Measurements from ENCODE around the gene XPR1.
A peak's percentile ranks its signal among the peaks of the same experiment; 100 is the strongest.

XPR1 gene

DNA sequence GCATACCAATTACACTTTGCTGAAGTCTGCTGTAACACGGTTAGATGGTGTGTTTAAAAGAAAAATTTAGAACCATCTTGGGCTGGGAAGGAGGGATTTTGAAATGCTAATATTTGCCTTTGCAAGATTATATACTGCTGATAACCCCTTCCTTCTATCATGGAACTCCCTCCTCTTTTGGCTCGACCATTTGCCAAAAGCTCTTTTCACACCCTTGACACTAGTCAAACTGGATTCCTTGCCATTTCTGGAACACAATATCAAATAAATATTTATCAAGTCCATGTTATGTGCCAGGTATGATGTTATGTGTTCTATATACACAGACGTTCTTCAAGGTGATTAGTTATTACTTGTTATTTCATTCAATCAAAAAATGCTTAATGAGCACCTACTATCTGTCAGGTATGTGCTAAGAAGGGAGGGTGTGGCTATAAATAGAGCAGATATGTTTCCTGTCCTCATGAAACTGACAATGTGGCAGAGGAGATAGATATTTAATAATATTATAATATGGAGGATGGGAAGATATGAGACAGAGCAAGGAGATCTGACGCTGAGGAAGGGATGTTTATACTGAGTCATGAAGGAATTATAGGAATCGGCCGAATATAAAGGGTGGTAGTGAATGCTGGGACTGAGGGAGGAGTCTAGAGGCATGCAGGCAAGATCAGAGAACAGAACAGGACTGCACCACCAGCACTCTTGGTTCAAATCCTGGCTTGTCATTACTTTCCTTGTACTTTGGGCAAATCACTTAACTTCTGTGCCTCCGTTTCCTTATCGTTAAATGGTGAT lies 16.1 kb upstream of the XPR1 start:
- no peak for DNase-seq (ENCODE audit: low spot score)

DNA sequence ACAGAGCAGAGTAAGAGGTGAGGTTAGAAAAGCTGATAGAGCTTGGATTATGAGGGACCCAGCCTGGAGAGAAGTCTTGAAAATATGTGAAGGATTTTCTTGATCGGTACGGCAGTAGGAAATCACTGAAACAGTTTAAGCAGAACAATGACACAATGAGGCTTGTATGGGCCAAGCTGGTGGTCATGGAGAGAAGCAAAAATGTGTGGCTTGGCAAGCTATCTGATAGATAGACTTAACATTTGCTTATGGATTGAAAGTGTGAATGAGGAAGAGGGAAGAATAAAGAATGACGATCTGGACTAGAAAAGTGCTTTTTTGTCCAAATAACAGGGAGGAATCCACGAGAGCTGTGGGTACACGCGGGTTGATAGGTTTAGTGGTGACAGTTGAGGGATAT lies 15.4 kb upstream of the XPR1 start:
- no peak for DNase-seq (ENCODE audit: low spot score)

GRCh38 chr1:180617774-180618395 lies 13.9 kb upstream of the XPR1 start:
- DNase-seq (ENCODE audit: low spot score), result peak; percentile 12

GRCh38 chr1:180620581-180620980 lies 11.2 kb upstream of the XPR1 start:
- no peak for DNase-seq (ENCODE audit: low spot score)

- DNase-seq (ENCODE audit: low spot score), result no peak
Measured at GRCh38 chr1:180622658-180623508, 8.9 kb upstream of the XPR1 start.

DNA sequence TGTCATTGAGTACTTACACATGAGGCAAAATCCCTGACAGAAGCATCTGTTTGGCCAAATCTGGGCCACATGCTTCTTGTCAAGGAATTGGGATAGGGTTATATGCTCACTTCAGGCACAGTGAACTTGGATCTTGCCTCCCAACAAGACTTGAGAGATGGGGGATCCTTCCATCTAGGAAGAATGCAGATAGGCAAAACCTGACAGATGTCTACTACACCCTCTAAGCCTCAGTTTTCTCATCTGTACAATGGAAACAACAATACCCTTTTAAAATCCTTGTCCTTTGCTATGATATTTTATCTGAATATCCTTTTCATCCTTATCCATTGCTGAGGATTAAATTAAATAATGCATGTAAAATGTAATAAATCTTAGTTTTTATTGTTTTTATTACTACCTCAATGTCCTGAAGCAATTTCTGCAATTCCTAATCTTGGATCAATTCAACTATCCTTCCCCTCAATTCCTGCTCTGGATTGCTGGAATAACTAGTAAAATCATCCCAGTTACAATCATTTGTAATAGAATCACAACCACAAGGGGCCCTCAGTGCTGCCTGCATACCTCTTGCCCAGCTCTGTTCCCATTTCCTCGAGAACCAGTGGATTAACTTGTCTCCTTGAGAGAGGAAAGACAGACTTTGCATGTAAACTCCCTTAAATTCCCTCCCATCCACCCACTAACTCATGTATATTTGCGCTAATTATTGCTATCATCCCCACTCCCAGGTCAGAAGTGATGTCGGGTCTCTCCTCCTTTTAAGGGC lies 8.1 kb upstream of the XPR1 start:
- no peak for DNase-seq (ENCODE audit: low spot score)

DNA sequence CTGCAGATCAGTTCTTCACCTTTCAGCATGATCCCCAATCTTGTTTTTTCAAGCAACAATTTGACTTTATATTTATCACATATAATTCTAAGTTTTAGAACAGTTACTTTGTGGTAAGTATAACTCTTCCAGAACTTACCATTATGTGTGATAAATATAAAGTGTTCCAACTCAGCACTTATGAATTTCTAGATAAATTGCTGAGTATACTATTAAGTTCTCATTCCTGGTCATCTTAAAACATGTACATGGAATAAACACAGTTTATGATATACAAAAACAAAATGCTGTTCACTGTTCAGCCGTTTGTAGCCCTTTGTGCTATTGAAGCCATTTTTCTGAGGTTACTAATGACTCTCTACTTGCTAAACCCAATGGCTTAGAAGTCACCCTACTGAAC lies 5.1 kb upstream of the XPR1 start:
- no peak for DNase-seq (ENCODE audit: low spot score)

DNA sequence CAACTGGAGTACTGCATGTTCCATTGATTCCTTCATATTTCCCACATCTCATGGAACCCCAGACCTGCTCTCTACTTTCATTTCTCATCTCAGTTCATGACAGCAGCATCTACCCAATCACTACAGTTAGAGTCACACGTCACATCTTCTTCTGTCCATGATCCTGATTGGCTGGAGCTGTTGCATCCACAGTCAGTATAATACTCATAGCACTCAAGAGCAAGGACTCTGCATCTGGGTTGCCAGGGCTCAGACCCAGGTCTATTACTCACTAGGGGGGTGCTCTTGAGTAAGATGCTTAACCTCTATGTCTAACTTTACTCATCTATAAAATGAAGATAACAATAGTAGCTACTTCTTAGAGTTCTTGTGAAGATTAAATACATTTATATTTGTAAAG lies 4.4 kb upstream of the XPR1 start:
- DNase-seq (ENCODE audit: low spot score), result no peak

DNA sequence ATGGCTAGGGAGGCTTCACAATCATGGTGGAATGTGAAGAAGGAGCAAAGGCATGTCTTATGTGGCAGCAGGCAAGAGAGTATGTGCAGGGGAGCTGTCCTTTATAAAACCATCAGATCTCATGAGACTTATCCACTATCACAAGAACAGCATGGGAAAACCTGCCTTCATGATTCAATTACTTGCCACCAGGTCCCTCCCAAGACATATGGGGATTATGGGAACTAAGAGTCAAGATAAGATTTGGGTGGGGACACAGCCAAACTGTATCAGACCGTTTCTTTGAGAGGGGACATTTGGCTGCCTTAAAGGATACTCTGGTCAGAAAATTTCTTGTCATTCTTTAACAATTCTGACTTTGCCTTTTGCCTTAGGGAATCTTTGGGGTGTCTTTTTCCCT lies 3.2 kb upstream of the XPR1 start:
- DNase-seq (ENCODE audit: low spot score), result no peak

GRCh38 chr1:180630408-180631193 lies 1.2 kb upstream of the XPR1 start:
- DNase-seq (ENCODE audit: low spot score), result no peak

DNA sequence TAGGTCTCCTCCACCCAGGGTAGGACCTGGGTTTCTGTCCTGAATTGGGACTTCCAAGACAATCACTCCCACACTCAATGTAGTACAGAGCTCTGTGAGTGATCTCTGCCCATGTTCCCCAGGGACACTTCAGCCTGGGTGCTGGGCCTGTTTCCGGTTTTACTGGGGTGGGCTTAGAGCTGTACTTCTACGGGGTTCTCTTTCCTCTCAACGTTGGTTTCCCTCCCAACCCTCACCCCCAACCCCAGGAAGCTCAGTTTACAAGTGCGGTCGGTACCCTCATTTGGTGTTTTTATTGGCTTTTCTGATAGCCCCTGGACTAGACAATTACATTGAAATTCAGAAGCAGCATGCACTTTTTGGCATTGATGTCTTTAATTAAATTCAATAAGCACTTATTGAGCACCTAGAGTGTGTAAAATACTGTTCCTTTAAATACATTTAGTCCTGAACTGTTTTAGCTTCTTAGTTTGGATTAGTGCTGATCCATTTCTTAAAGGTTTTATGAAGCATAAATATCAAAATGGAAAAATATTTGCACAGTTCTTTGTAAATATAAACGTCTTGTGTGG lies 542 bp upstream of the XPR1 start:
- DNase-seq (ENCODE audit: low spot score), result no peak

DNA sequence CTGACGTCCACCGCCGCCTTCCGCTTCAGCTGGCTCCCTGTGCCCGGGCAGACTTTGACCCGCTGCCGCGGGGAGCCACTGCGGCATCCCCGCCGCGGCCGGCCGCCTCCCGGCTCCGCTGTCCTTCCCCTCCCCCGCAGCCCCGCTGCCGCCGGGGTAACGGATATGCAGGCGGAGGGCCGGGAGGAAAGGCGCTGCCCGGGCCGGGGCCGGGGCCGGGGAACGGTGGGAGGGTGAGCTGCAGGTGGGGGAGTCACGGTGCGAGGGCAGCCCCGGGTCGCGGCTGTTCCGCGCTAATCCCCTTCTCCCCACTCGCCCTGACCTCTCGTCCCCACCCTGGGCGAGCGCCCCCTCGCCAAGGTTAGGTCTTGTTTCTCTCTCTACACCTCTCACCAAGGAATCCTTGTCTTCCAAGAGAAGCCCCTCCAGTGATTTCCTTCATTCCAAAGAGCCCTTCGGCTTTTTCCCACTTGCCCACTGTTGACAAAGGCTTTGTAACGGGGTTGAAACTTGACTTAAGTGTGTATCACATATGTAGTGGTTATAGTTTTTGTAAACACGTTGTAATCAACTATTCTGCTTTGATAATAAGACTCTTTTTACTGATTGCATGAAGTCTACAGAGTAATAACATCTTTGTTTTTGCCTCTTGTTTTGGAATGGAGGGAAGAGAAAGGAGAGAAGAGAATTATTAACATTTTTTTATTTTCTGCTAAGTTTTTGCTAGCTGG lies 669 bp downstream of the XPR1 start:
- peak; percentile 61 for DNase-seq (ENCODE audit: low spot score)

DNA sequence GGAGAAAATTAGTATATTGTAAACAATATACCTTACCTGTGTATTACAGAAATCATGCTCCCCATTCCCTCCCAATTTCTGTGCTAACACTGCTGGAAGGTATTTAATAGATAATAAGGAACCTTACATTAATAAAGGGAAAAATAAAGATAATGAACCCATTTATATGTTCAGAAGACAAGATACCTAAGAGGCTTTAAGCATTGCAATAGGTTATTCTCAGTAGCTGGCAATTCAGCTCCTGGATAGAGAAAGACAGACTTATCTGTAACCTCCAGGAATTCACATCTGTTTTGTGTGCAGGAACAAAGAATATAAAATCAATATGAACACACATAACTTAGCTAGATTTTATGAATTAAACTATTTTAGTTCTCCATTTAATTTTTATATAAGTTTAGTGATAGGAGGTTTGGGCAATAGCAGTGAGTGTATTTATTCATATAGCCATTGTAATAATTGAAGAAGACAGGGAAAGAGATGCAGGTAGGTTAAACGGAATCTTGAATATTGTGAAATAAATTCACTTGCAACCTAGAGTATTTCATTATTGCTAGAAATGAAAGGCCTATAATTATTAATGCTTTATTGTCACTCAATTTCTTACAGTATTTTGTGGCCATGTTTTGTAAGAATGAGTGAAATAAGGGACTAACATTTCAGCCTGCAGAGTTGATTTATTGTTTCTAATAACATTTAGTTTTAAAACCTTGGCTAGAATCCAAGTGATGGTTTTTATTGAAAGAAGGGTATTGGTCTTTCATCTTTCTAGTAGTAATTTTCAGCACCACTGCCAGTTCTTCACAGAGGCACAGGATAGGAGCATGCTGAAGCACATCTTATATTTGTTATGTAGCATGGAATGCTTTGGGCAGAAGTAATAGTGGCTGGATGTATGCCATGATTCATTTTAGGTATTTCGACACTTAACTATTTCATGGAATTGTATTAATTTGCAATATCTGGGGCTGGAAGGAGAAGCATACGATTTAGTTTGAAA lies 1.5 kb downstream of the XPR1 start:
- no peak for DNase-seq (ENCODE audit: low spot score)

DNA sequence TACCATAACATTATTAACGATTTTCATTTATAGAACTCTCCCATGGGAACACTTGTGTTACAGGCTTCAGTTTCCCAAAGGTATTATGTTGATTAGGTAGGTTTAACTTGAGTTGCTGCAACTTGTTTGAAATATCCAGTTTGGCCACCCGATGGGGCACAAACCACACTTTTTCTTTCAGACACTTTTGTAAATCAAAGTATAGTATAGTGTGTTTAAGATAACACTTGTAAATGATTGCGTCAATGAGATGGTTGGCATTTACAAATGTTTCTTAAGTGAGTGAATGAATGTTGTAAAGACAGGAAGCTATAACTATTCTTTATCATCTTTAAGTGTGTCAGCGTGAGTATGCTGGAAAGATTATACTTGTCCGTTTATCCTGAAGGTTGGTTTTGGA lies 4.3 kb downstream of the XPR1 start:
- no peak for DNase-seq (ENCODE audit: low spot score)

DNA sequence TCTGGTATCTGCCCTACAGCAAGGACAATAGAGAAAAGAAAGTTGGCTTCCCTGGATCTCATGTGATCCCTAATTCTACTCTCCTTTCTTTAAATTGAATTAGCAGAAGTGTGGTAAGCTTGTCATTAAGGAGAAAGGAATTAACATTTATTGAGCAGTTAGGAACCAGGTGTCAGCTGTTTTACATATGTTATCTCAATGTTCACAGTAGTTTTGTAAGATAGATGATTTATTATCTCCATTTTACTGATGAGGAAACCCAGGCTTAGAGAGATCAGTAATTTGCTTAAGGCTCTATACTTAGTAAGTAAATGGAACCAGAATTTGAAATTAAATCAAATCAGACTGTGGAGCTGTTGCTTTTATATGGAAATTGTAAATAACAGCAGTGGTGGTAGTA lies 8.0 kb downstream of the XPR1 start:
- DNase-seq (ENCODE audit: low spot score), result no peak

DNA sequence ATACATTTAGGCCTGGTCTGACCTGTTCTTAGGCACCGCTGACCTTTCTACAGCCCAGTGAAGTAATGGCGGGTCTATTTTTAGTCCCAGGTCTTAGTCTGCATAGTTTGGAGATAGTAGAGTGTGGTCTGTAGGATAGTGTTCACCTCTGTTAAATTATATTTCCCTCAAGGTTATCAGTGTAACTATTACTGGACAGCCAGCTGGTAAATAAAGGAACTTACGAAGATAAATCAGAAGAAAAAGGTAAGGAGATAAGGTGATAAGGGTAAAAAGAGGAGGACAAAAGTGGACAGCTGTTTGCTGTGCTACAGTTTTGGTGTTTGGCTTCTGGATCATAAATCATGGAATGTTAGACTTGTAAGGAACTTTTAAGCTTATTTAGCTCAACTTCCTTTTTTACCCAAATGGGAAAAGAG lies 8.7 kb downstream of the XPR1 start:
- DNase-seq (ENCODE audit: low spot score), result no peak

DNA sequence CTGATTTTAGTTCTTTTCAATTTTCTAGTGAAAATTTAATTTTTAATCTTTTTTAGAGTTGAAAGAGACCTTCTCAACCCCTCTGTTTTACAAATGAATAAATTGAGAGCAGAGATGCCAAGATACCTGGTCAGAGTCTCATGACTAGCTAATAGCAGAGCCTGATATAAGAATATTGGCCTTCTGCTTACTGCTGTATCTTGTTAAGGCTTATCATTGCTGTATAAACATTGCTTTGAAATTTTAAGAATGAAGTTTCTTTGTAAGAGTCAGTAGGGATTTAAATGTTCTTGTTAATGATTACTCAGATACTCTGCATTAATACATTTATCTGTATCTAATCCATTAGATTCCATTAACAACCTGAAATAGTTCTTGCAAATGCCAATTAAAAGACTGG lies 9.8 kb downstream of the XPR1 start:
- no peak for DNase-seq (ENCODE audit: low spot score)

DNA sequence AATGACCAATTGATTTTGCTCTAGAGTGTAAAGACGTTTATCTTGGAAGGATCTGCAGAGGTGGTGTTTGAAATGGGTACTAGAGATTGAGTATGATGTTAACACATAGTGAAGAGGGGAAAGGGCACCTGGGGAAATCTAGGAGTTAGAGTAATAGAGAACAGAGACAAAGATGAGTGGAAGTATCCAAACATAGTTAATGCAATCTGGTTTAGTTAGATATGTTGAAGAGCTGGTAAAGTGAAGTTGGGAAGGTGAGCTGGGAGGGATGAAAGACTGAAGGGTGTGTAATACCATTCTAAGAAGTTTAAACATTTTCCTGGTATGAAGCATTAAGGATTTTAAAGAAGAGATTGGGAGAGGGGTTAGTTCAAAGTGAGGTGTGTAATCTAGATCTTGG lies 11.0 kb downstream of the XPR1 start:
- DNase-seq (ENCODE audit: low spot score), result no peak

GRCh38 chr1:180643693-180644092 lies 11.9 kb downstream of the XPR1 start:
- peak; percentile 15 for DNase-seq (ENCODE audit: low spot score)

Data from globus pallidus (tissue), 1 donor.